SK-N-SH treated with all-trans-retinoic acid at 6 μM for 48 hours (cell line): ENCODE results near the gene PARK7.

Source experiments
- ATAC-seq: fragments of 200-7000 bp; cut with Tn5 transposase; 3 replicates; pipeline ENCODE4 v1.9.1; 2020; ENCODE audit warnings: mild to moderate bottlenecking, moderate library complexity
- ARNTL ChIP-seq: fragments of 450-650 bp; formaldehyde crosslinking; IDR thresholded peaks from 2 replicates; pipeline ENCODE4 v1.5.0; 2020; ENCODE audit warnings: low read depth, mild to moderate bottlenecking, moderate library complexity, borderline replicate concordance
- BACH2 ChIP-seq: fragments of 250-450 bp; sonication (Bioruptor Pico); IDR thresholded peaks from 2 replicates; pipeline ENCODE4 v1.9.0; 2021; ENCODE audit warnings: mild to moderate bottlenecking, borderline replicate concordance
- ESRRG ChIP-seq: fragments of 250-450 bp; sonication (Bioruptor Pico); IDR thresholded peaks from 2 replicates; pipeline ENCODE4 v1.6.1; 2021; ENCODE audit warnings: mild to moderate bottlenecking
- GLIS3 ChIP-seq: fragments of 250-450 bp; sonication (Bioruptor Pico); IDR thresholded peaks from 2 replicates; pipeline ENCODE4 v1.5.0; 2020; ENCODE audit warnings: mild to moderate bottlenecking, moderate library complexity
- ISL1 ChIP-seq: fragments of 250-450 bp; sonication (Bioruptor Pico); IDR thresholded peaks from 2 replicates; pipeline ENCODE4 v2.1.2; 2022; ENCODE audit warnings: mild to moderate bottlenecking, moderate library complexity
- OSR1 ChIP-seq: fragments of 250-450 bp; sonication (Bioruptor Pico); IDR thresholded peaks from 2 replicates; pipeline ENCODE4 v1.8.0; 2022; ENCODE audit warnings: moderate library complexity, mild to moderate bottlenecking, inconsistent platforms
- POU6F1 ChIP-seq: fragments of 250-450 bp; sonication (Bioruptor Pico); IDR thresholded peaks from 2 replicates; pipeline ENCODE4 v1.8.0; 2021; ENCODE audit warnings: low read depth, mild to moderate bottlenecking, moderate library complexity, borderline replicate concordance
- PPARA ChIP-seq: fragments of 250-450 bp; sonication (Bioruptor Pico); IDR thresholded peaks from 2 replicates; pipeline ENCODE4 v1.5.0; 2020; ENCODE audit warnings: mild to moderate bottlenecking, borderline replicate concordance
- RARB ChIP-seq: fragments of 250-450 bp; sonication (Bioruptor Pico); IDR thresholded peaks from 2 replicates; pipeline ENCODE4 v1.8.0; 2021; ENCODE audit warnings: mild to moderate bottlenecking, moderate library complexity
- SNAI2 ChIP-seq: fragments of 250-450 bp; sonication (Bioruptor Pico); IDR thresholded peaks from 2 replicates; pipeline ENCODE4 v1.5.0; 2020; ENCODE audit warnings: mild to moderate bottlenecking, moderate library complexity
- TCF4 ChIP-seq: fragments of 250-450 bp; sonication (Bioruptor Pico); IDR thresholded peaks from 2 replicates; pipeline ENCODE4 v1.8.0; 2021; ENCODE audit warnings: mild to moderate bottlenecking, moderate library complexity, borderline replicate concordance
- TOX ChIP-seq: fragments of 250-450 bp; sonication (Bioruptor Pico); IDR thresholded peaks from 2 replicates; pipeline ENCODE4 v1.8.0; 2021; ENCODE audit warnings: mild to moderate bottlenecking, moderate library complexity, borderline replicate concordance
- ZC3H10 ChIP-seq: fragments of 250-450 bp; sonication (Bioruptor Pico); IDR thresholded peaks from 2 replicates; pipeline ENCODE4 v1.5.1; 2021; ENCODE audit warnings: mild to moderate bottlenecking, moderate library complexity
- ZFP3 ChIP-seq: fragments of 250-450 bp; sonication (Bioruptor Pico); IDR thresholded peaks from 2 replicates; pipeline ENCODE4 v1.5.0; 2020; ENCODE audit warnings: mild to moderate bottlenecking, moderate library complexity
- ZFP30 ChIP-seq: fragments of 450-650 bp; formaldehyde crosslinking; IDR thresholded peaks from 2 replicates; pipeline ENCODE4 v1.5.0; 2022; ENCODE audit warnings: mild to moderate bottlenecking, moderate library complexity
- ZNF565 ChIP-seq: fragments of 450-650 bp; formaldehyde crosslinking; conservative IDR thresholded peaks from 2 replicates; pipeline ENCODE4 v1.5.0; 2020; ENCODE audit warnings: low read depth, mild to moderate bottlenecking, moderate library complexity
- ZNF70 ChIP-seq: fragments of 450-650 bp; formaldehyde crosslinking; IDR thresholded peaks from 2 replicates; pipeline ENCODE4 v1.5.0; 2020; ENCODE audit warnings: mild to moderate bottlenecking, moderate library complexity
- TF ChIP-seq, protein P1 (sequence below): fragments of 250-450 bp; sonication (Bioruptor Pico); IDR thresholded peaks from 2 replicates; pipeline ENCODE4 v1.5.1; 2020; ENCODE audit warnings: low read depth, mild to moderate bottlenecking, moderate library complexity
- TF ChIP-seq, protein P2 (sequence below): fragments of 250-450 bp; sonication (Bioruptor Pico); IDR thresholded peaks from 2 replicates; pipeline ENCODE4 v1.5.0; 2020; ENCODE audit warnings: mild to moderate bottlenecking, moderate library complexity
- TF ChIP-seq, protein P3 (sequence below): fragments of 250-450 bp; sonication (Bioruptor Pico); IDR thresholded peaks from 2 replicates; pipeline ENCODE4 v1.8.0; 2020; ENCODE audit warnings: mild to moderate bottlenecking, moderate library complexity, borderline replicate concordance
- TF ChIP-seq, protein P4 (sequence below): fragments of 250-450 bp; sonication (Bioruptor Pico); IDR thresholded peaks from 2 replicates; pipeline ENCODE4 v1.5.1; 2021; ENCODE audit warnings: mild to moderate bottlenecking, moderate library complexity

PARK7 gene

GRCh38 chr1:8020032-8020431 lies 58.5 kb downstream of the PARK7 start:
- peak; percentile 12 for ATAC-seq
- TF ChIP-seq POU6F1 (no peak), ISL1 (CRISPR knock-in tag) (peak; percentile 72)

GRCh38 chr1:8021676-8022266 lies 60.3 kb downstream of the PARK7 start:
- no peak for ATAC-seq
- no peak for TF ChIP-seq SNAI2 (CRISPR knock-in tag)
- no peak for TF ChIP-seq ZNF565 (CRISPR knock-in tag)
- TF ChIP-seq, protein P1, sequence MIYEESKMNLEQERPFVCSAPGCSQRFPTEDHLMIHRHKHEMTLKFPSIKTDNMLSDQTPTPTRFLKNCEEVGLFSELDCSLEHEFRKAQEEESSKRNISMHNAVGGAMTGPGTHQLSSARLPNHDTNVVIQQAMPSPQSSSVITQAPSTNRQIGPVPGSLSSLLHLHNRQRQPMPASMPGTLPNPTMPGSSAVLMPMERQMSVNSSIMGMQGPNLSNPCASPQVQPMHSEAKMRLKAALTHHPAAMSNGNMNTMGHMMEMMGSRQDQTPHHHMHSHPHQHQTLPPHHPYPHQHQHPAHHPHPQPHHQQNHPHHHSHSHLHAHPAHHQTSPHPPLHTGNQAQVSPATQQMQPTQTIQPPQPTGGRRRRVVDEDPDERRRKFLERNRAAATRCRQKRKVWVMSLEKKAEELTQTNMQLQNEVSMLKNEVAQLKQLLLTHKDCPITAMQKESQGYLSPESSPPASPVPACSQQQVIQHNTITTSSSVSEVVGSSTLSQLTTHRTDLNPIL (CRISPR knock-in tag), result no peak
- TF ChIP-seq TOX (CRISPR knock-in tag), result no peak
- TF ChIP-seq ARNTL, result no peak
- TF ChIP-seq ZFP30 (CRISPR knock-in tag), result no peak
- TF ChIP-seq PPARA (CRISPR knock-in tag), result no peak
- no peak for TF ChIP-seq ESRRG (CRISPR knock-in tag)
- TF ChIP-seq ZNF70 (CRISPR knock-in tag), result no peak
- TF ChIP-seq, protein P2, sequence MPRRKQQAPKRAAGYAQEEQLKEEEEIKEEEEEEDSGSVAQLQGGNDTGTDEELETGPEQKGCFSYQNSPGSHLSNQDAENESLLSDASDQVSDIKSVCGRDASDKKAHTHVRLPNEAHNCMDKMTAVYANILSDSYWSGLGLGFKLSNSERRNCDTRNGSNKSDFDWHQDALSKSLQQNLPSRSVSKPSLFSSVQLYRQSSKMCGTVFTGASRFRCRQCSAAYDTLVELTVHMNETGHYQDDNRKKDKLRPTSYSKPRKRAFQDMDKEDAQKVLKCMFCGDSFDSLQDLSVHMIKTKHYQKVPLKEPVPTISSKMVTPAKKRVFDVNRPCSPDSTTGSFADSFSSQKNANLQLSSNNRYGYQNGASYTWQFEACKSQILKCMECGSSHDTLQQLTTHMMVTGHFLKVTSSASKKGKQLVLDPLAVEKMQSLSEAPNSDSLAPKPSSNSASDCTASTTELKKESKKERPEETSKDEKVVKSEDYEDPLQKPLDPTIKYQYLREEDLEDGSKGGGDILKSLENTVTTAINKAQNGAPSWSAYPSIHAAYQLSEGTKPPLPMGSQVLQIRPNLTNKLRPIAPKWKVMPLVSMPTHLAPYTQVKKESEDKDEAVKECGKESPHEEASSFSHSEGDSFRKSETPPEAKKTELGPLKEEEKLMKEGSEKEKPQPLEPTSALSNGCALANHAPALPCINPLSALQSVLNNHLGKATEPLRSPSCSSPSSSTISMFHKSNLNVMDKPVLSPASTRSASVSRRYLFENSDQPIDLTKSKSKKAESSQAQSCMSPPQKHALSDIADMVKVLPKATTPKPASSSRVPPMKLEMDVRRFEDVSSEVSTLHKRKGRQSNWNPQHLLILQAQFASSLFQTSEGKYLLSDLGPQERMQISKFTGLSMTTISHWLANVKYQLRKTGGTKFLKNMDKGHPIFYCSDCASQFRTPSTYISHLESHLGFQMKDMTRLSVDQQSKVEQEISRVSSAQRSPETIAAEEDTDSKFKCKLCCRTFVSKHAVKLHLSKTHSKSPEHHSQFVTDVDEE (CRISPR knock-in tag), result no peak
- TF ChIP-seq TCF4 (CRISPR knock-in tag), result no peak
- no peak for TF ChIP-seq GLIS3 (CRISPR knock-in tag)
- TF ChIP-seq ISL1 (CRISPR knock-in tag), result no peak
- TF ChIP-seq OSR1 (CRISPR knock-in tag), result no peak
- TF ChIP-seq, protein P3, sequence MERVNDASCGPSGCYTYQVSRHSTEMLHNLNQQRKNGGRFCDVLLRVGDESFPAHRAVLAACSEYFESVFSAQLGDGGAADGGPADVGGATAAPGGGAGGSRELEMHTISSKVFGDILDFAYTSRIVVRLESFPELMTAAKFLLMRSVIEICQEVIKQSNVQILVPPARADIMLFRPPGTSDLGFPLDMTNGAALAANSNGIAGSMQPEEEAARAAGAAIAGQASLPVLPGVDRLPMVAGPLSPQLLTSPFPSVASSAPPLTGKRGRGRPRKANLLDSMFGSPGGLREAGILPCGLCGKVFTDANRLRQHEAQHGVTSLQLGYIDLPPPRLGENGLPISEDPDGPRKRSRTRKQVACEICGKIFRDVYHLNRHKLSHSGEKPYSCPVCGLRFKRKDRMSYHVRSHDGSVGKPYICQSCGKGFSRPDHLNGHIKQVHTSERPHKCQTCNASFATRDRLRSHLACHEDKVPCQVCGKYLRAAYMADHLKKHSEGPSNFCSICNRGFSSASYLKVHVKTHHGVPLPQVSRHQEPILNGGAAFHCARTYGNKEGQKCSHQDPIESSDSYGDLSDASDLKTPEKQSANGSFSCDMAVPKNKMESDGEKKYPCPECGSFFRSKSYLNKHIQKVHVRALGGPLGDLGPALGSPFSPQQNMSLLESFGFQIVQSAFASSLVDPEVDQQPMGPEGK (CRISPR knock-in tag), result no peak
- TF ChIP-seq BACH2, result no peak

DNA sequence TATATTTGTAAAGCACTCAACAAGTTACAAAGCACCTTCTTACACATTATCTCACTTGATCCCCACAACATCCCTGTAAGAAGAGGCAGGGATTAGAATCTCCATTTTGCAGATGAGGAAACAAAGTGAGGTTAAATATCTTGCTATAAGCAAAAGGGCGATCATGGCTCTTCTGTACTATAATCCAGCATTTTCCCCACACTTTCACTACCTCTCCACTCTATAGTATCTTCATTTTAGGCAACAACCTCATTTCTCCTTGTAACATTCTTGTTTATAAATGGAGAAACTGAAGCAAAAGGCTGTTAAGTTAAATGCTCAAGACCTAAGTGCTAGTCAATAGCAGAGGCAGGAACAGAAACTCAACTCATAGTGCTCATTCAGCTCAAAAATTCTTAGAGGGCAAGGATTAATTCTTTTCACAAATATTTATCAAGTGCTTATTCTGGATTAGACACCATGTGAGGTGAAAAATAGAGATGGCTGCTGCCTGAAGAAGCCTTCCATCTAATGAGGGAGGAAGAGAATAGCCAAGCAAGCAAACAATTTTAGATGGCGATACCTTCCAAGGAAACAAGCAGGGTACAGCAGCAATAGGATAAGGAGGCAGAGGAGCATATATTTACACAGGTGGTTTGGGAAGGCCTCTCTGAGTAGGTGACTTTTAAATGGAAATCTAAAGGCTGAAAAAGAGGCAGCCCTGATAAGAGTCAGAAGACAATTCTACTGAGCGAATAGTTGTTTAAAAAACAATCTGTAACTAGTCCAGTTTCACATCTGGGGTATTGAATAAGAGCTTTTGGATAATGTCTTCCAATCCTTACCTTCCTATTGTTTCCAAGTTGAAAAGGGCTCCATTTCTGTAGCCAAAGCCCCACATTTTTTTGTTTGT lies 61.1 kb downstream of the PARK7 start:
- no peak for ATAC-seq
- TF ChIP-seq, protein P1 (CRISPR knock-in tag), result no peak
- TF ChIP-seq, protein P4, sequence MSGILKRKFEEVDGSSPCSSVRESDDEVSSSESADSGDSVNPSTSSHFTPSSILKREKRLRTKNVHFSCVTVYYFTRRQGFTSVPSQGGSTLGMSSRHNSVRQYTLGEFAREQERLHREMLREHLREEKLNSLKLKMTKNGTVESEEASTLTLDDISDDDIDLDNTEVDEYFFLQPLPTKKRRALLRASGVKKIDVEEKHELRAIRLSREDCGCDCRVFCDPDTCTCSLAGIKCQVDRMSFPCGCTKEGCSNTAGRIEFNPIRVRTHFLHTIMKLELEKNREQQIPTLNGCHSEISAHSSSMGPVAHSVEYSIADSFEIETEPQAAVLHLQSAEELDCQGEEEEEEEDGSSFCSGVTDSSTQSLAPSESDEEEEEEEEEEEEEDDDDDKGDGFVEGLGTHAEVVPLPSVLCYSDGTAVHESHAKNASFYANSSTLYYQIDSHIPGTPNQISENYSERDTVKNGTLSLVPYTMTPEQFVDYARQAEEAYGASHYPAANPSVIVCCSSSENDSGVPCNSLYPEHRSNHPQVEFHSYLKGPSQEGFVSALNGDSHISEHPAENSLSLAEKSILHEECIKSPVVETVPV (CRISPR knock-in tag), result no peak
- no peak for TF ChIP-seq RARB (CRISPR knock-in tag)
- TF ChIP-seq SNAI2 (CRISPR knock-in tag), result no peak
- no peak for TF ChIP-seq ESRRG (CRISPR knock-in tag)
- no peak for TF ChIP-seq ZFP30 (CRISPR knock-in tag)
- no peak for TF ChIP-seq OSR1 (CRISPR knock-in tag)
- no peak for TF ChIP-seq TOX (CRISPR knock-in tag)
- TF ChIP-seq ZNF565 (CRISPR knock-in tag), result no peak
- no peak for TF ChIP-seq ZC3H10 (CRISPR knock-in tag)
- no peak for TF ChIP-seq ZFP3 (CRISPR knock-in tag)
- TF ChIP-seq ISL1 (CRISPR knock-in tag), result no peak
